K562 (cell line): ENCODE results near the gene ZNF140. TPM values are rescaled to one million over a fixed set of nuclear protein-coding genes. Genes with fewer than 3 reads are reported as not detected.

Experiments
- ATAC-seq: fragments of 200-7000 bp; cut with Tn5 transposase; 3 replicates; pipeline ENCODE4 v1.9.1; 2020; ENCODE audit warnings: moderate library complexity
- BruUV-seq: library from RNA; stranded (reverse); fragments of 400-500 nt; replicated peaks from 2 replicates; lab custom pipeline; 2021; lab: Mats Ljungman, UMichigan
- CTCF ChIA-PET: fragments of 300-600 bp; formaldehyde crosslinking; extraction: SDS; loops from one replicate; lab custom pipeline; 2021; ENCODE audit warnings: low intra/inter-chr PET ratio; lab: Yijun Ruan, JAX
- POLR2A ChIA-PET: fragments of 300-600, 350-650 bp; sonication (Branson Sonifier 250); formaldehyde crosslinking; extraction: SDS; loops from one replicate; lab custom pipeline; 2021; ENCODE audit warnings: antibody characterized with exemption, inconsistent platforms; lab: Yijun Ruan, JAX
- DNase-seq, 4 experiments: peaks; one replicate each; pipeline versions ENCODE4 v3.0.0 to v3.0.0-alpha.2; 2011 to 2018; ENCODE audit warnings: low spot score in 3 of 4, mixed read lengths in 3 of 4; ENCODE audit errors: extremely low read depth in 1 of 4
- FAIRE-seq: peaks from 2 replicates; lab custom pipeline; 2011; peaks lifted over from hg19 to GRCh38; lab: Jason Lieb, UNC
- H2AFZ ChIP-seq: 2 replicates; pipeline ENCODE4 v1.6.0; 2011; ENCODE audit warnings: low read depth, low read length, control low read depth, inconsistent platforms
- H3K27ac ChIP-seq: fragments of 200-600 bp; 3 replicates; pipeline ENCODE4 v1.8.0; 2011; ENCODE audit warnings: low read depth, mild to moderate bottlenecking, control low read depth, inconsistent platforms, low read length, moderate library complexity, mixed read lengths; ENCODE audit errors: extremely low read depth
- H3K27me3 ChIP-seq, 2 experiments: fragments of 300-600 bp in 1 of 2; 2 replicates in 1 of 2; 3 replicates in 1 of 2; pipeline versions ENCODE4 v1.6.0 to v1.8.0; 2011; ENCODE audit warnings: inconsistent platforms in 2 of 2, low read length in 2 of 2, mild to moderate bottlenecking in 1 of 2, mixed read lengths in 1 of 2, moderate library complexity in 1 of 2; ENCODE audit not compliant: control insufficient read depth in 2 of 2, insufficient read depth in 2 of 2
- H3K36me3 ChIP-seq: fragments of 300-600 bp; 3 replicates; pipeline ENCODE4 v1.8.0; 2011; ENCODE audit warnings: mild to moderate bottlenecking, low read length, inconsistent platforms; ENCODE audit not compliant: control insufficient read depth, insufficient read depth
- H3K4me1 ChIP-seq, 2 experiments: fragments of 200-600 bp in 1 of 2; replicated peaks in 1 of 2; 2 replicates in 1 of 2; 3 replicates in 1 of 2; pipeline versions ENCODE4 v1.5.1 to v1.8.0; 2011; ENCODE audit warnings: inconsistent platforms in 2 of 2, low read length in 2 of 2, mild to moderate bottlenecking in 1 of 2, mixed read lengths in 1 of 2, moderate library complexity in 1 of 2; ENCODE audit not compliant: control insufficient read depth in 2 of 2, insufficient read depth in 2 of 2
- H3K4me2 ChIP-seq: 2 replicates; pipeline ENCODE4 v1.6.1; 2011; ENCODE audit warnings: low read length, control low read depth, inconsistent platforms, mixed read lengths; ENCODE audit not compliant: insufficient read depth
- H3K4me3 ChIP-seq: fragments of 200-600 bp; sonication (generic), shearing (Covaris generic); 2 replicates; pipeline ENCODE4 v1.5.1; 2016; ENCODE audit warnings: control low read depth, inconsistent platforms
- H3K79me2 ChIP-seq: fragments of 200-600 bp; 3 replicates; pipeline ENCODE4 v1.8.0; 2011; ENCODE audit warnings: low read length, inconsistent platforms; ENCODE audit not compliant: control insufficient read depth, insufficient read depth
- H3K9ac ChIP-seq, 2 experiments: 2 replicates each; pipeline versions ENCODE4 v1.6.0 to v1.6.1; 2011; ENCODE audit warnings: low read depth in 2 of 2, low read length in 2 of 2, control low read depth in 1 of 2, inconsistent platforms in 1 of 2, mild to moderate bottlenecking in 1 of 2, mixed read lengths in 1 of 2; ENCODE audit not compliant: insufficient read depth in 1 of 2
- H3K9me1 ChIP-seq: one replicate; pipeline ENCODE4 v1.6.0; 2011; ENCODE audit warnings: inconsistent platforms, mild to moderate bottlenecking, low read length, moderate library complexity; ENCODE audit not compliant: control insufficient read depth, insufficient read depth
- H3K9me3 ChIP-seq: replicated peaks from 2 replicates; pipeline ENCODE4 v1.5.1; 2011; ENCODE audit warnings: low read depth, low read length, inconsistent platforms; ENCODE audit not compliant: control insufficient read depth, insufficient read depth
- H4K20me1 ChIP-seq: replicated peaks from 2 replicates; pipeline ENCODE4 v1.6.1; 2011; ENCODE audit warnings: low read length, inconsistent platforms, mixed read lengths; ENCODE audit not compliant: control insufficient read depth, insufficient read depth
- ARID3A ChIP-seq: IDR thresholded peaks from 2 replicates; pipeline ENCODE4 v1.6.1; 2012; ENCODE audit warnings: low read depth, low read length, improper control_type of control experiment, borderline replicate concordance
- ELF4 ChIP-seq: fragments of 450-650 bp; formaldehyde crosslinking; IDR thresholded peaks from 2 replicates; pipeline ENCODE4 v1.4.0; 2022; ENCODE audit warnings: missing genetic modification characterization
- ETV6 ChIP-seq, 3 experiments: fragments of 150-350 bp in 1 of 3; sonication (generic) in 1 of 3; formaldehyde crosslinking in 1 of 3; IDR thresholded peaks; 2 replicates each; pipeline versions ENCODE4 v1.6.1 to v1.8.0; 2014 to 2022; ENCODE audit warnings: borderline replicate concordance in 2 of 3, low read depth in 2 of 3, antibody characterized with exemption in 1 of 3, low read length in 1 of 3, mild to moderate bottlenecking in 1 of 3, missing genetic modification reagents in 1 of 3
- FOS ChIP-seq: IDR thresholded peaks from 3 replicates; pipeline ENCODE4 v1.6.1; 2011; ENCODE audit not compliant: insufficient read length; ENCODE audit errors: extremely low read depth
- GATA2 ChIP-seq: sonication (generic); formaldehyde crosslinking; IDR thresholded peaks from 2 replicates; pipeline ENCODE4 v1.4.0; 2020; ENCODE audit warnings: mild to moderate bottlenecking, missing genetic modification reagents
- MAFF ChIP-seq: IDR thresholded peaks from 2 replicates; pipeline ENCODE4 v1.6.1; 2012; ENCODE audit warnings: low read length, improper control_type of control experiment
- MTF1 ChIP-seq: fragments of 250-450 bp; sonication (Bioruptor Pico); IDR thresholded peaks from 2 replicates; pipeline ENCODE4 v1.9.0; 2021; ENCODE audit warnings: moderate library complexity, mild to moderate bottlenecking, inconsistent platforms, borderline replicate concordance
- NRF1 ChIP-seq, 2 experiments: fragments of 450-650 bp; IDR thresholded peaks in 1 of 2; conservative IDR thresholded peaks in 1 of 2; 2 replicates each; pipeline ENCODE4 v1.6.1; 2014; ENCODE audit warnings: mild to moderate bottlenecking in 2 of 2
- PPARD ChIP-seq: fragments of 250-450 bp; sonication (Bioruptor Pico); IDR thresholded peaks from 2 replicates; pipeline ENCODE4 v1.8.0; 2022; ENCODE audit warnings: inconsistent platforms, mild to moderate bottlenecking, moderate library complexity
- PRMT5 ChIP-seq: sonication (generic); formaldehyde crosslinking; IDR thresholded peaks from 2 replicates; pipeline ENCODE4 v1.5.0; 2020; ENCODE audit warnings: missing genetic modification reagents
- RNF2 ChIP-seq: sonication (generic); IDR thresholded peaks from 2 replicates; pipeline ENCODE4 v1.6.1; 2016
- TCF7L2 ChIP-seq: fragments of 150-350 bp; IDR thresholded peaks from 2 replicates; pipeline ENCODE4 v1.6.1; 2016; ENCODE audit warnings: low read depth, mild to moderate bottlenecking, low read length, moderate library complexity
- XRCC3 ChIP-seq: fragments of 450-650 bp; IDR thresholded peaks from 2 replicates; pipeline ENCODE4 v1.6.1; 2017; ENCODE audit warnings: mild to moderate bottlenecking, moderate library complexity
- XRCC5 ChIP-seq: fragments of 200-400 bp; formaldehyde crosslinking; IDR thresholded peaks from 2 replicates; pipeline ENCODE4 v1.6.1; 2017; ENCODE audit warnings: low read depth, mild to moderate bottlenecking, low read length
- ZNF165 ChIP-seq: fragments of 250-450 bp; sonication (Bioruptor Pico); IDR thresholded peaks from 2 replicates; pipeline ENCODE4 v1.4.0; 2020; ENCODE audit warnings: borderline replicate concordance
- ZNF224 ChIP-seq: sonication (generic); formaldehyde crosslinking; IDR thresholded peaks from 2 replicates; pipeline ENCODE4 v1.8.0; 2022; ENCODE audit warnings: mild to moderate bottlenecking, missing genetic modification reagents
- ZNF766 ChIP-seq: fragments of 200-800 bp; sonication (Bioruptor generic); conservative IDR thresholded peaks from 2 replicates; pipeline ENCODE4 v1.6.1; 2016; ENCODE audit warnings: missing genetic modification characterization, missing compliant biosample characterization
- WGBS: fragments of 100-300 bp; shearing (Covaris generic); methylation state at CpG from one replicate; pipeline ENCODE4 v1.1.6; 2016; ENCODE audit warnings: low coverage, mixed read lengths; ENCODE audit not compliant: insufficient coverage; ENCODE audit errors: missing lambda C conversion rate; 5-methylcytosine and 5-hydroxymethylcytosine counted together
- in situ Hi-C: fragments of 300-500 bp; cut with MboI; formaldehyde crosslinking; loops from 4 replicates; pipeline ENCODE4 v1.15.0; 2018; ENCODE audit warnings: inconsistent platforms, mixed read lengths
- intact Hi-C: fragments of 100-400 bp; cut with micrococcal nuclease; formaldehyde crosslinking; loops from 2 replicates; pipeline ENCODE4 v1.14.2; 2022
- polyA plus RNA-seq, 8 experiments: library from polyadenylated mRNA; depleted of rRNA in 4 of 8; stranded (reverse) in 5 of 8; unstranded in 3 of 8; fragments of >200 nt; fragmentation: Nextera tagmentation in 2 of 8; fragmentation: Illumina TruSeq in 1 of 8; extraction: Ambion mirVana in 2 of 8; extraction: Trizol in 1 of 8; gene quantifications; 2 replicates each; pipeline versions ENCODE4 v1.2.1 to v1.2.3, GENCODE V29; 2011 to 2014; ENCODE audit warnings: inconsistent platforms in 1 of 8, missing spikeins in 1 of 8
- total RNA-seq, 7 experiments: library from RNA; depleted of rRNA in 6 of 7; stranded (reverse); fragments of >200 nt in 6 of 7; fragmentation: Illumina TruSeq in 2 of 7; extraction: Trizol in 2 of 7; gene quantifications; 2 replicates each; pipeline versions ENCODE4 v1.2.1 to v1.2.3, GENCODE V29; 2011 to 2021; ENCODE audit warnings: low replicate concordance in 1 of 7
- TF ChIP-seq, protein P1 (sequence below): fragments of 200-800 bp; sonication (Bioruptor generic); IDR thresholded peaks from 2 replicates; pipeline ENCODE4 v1.6.1; 2017; ENCODE audit warnings: missing genetic modification characterization, missing compliant biosample characterization
- TF ChIP-seq, protein P2 (sequence below): sonication (generic); formaldehyde crosslinking; IDR thresholded peaks from 2 replicates; pipeline ENCODE4 v1.8.0; 2022; ENCODE audit warnings: missing genetic modification reagents, mild to moderate bottlenecking, borderline replicate concordance

ZNF140 gene
- total and polyA plus RNA-seq, 9 of the 15 experiments (the other 6 are each of a cell fraction or from before 2014, with no cell fraction given) = 1.6 to 10.9 (median 5.3) TPM

DNA sequence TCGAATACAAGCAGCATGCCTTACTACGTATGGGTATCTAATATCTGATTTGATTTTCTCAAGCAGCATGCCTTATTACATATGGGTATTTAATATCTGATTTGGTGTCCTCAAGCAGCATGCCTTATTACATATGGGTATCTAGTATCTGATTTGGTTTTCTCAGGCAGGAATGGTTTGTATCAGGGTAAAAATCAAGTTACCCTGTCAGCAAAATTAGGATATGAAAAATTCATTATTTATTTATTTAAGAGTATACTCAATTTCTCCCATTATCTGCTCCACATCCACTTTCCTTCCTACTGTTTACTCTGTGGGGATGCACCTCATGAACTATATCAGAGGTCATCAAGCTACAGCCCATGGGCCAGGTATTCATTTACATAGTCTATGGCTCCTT lies 27.4 kb downstream of the ZNF140 start:
- POLR2A ChIA-PET = no interaction called here
- H3K9me3 ChIP-seq = peaks cover 27% of the 10 kb centered on the region
- TF ChIP-seq MTF1 (no peak), ELF4 (CRISPR knock-in tag) (no peak), NRF1 (conservative IDR thresholded peaks at IDR 0.05 in 1 of 2, IDR thresholded peaks at IDR 0.05 in 1 of 2) (no peak), ARID3A (no peak), PRMT5 (CRISPR knock-in tag) (no peak), ZNF224 (no peak), TCF7L2 (no peak), ZNF165 (CRISPR knock-in tag) (no peak), ETV6 (IDR thresholded peaks at IDR 0.05; ENCODE audit: borderline replicate concordance in 1 of 2, low read depth in 2 of 2, low read length in 1 of 2) (no peak), ETV6 (CRISPR knock-in tag; IDR thresholded peaks at IDR 0.05; ENCODE audit: borderline replicate concordance) (no peak), PPARD (CRISPR knock-in tag) (no peak), MAFF (no peak), XRCC3 (no peak), XRCC5 (no peak), ZNF766 (CRISPR knock-in tag) (no peak), GATA2 (CRISPR knock-in tag) (no peak), FOS (no peak), RNF2 (no peak)
- TF ChIP-seq, protein P1, sequence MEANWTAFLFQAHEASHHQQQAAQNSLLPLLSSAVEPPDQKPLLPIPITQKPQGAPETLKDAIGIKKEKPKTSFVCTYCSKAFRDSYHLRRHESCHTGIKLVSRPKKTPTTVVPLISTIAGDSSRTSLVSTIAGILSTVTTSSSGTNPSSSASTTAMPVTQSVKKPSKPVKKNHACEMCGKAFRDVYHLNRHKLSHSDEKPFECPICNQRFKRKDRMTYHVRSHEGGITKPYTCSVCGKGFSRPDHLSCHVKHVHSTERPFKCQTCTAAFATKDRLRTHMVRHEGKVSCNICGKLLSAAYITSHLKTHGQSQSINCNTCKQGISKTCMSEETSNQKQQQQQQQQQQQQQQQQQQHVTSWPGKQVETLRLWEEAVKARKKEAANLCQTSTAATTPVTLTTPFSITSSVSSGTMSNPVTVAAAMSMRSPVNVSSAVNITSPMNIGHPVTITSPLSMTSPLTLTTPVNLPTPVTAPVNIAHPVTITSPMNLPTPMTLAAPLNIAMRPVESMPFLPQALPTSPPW (CRISPR knock-in tag) = no peak
- TF ChIP-seq, protein P2, sequence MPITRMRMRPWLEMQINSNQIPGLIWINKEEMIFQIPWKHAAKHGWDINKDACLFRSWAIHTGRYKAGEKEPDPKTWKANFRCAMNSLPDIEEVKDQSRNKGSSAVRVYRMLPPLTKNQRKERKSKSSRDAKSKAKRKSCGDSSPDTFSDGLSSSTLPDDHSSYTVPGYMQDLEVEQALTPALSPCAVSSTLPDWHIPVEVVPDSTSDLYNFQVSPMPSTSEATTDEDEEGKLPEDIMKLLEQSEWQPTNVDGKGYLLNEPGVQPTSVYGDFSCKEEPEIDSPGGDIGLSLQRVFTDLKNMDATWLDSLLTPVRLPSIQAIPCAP (CRISPR knock-in tag) = no peak
- ATAC-seq (no peak), DNase-seq (no peak), FAIRE-seq (no peak)
- no peaks in the 10 kb centered on the region for H4K20me1 ChIP-seq
- no peaks in the 10 kb centered on the region for H3K27me3 ChIP-seq
- H3K9me1 ChIP-seq = no peaks in the 10 kb centered on the region
- H3K9ac ChIP-seq = no peak overlapping the region
- in situ Hi-C loops = no loop called here
- H3K4me3 ChIP-seq = no peak overlapping the region
- BruUV-seq = no TSS peak
- H3K4me2 ChIP-seq = no peak overlapping the region
- H3K79me2 ChIP-seq = no peaks in the 10 kb centered on the region
- intact Hi-C loops = no loop called here
- CTCF ChIA-PET = no interaction called here
- H2AFZ ChIP-seq = no peak overlapping the region
- WGBS = 38% methylated on average over 2 of the region's 2 CpGs
- peaks cover 15% of the 10 kb centered on the region; the same call in 2 of the 3 replicates for H3K36me3 ChIP-seq
- H3K4me1 ChIP-seq = no peaks in the 10 kb centered on the region
- no peak overlapping the region for H3K27ac ChIP-seq
